ENCODE results near the gene FOXC2.

The FOXC2 gene

DNA sequence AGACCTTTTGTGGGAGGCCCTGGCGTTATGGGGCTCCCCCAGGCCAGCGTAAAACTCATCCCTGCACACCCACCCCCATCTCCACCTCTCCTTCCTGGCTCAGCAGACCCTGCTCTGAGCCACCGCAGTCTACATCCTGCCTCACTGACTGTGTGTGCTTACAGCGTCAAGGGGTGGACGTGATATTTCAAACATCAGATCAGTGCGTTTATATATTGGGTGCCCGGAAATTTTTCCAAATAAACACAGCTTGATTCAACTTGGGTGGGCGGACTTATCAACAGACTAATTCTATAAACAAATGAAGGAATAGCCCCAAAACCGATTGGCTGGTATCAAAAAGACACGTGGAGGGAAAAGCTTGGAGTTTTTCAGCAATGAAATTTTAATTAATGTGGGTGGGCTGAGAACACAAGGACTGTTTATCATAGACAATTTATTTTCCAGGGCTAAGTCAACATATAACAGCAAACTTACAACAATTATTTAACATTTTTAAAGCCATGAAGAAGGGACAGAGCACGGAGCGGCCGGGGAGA is 11.5 kb downstream of the FOXC2 start, which contains the start of gene FOXL1:
FOXL1 (plus strand) TSS at position 489 of the 539 bp plus-strand sequence. CDS start 175 bp downstream, outside the sequence.
- TF ChIP-seq ZFX (IDR thresholded peaks at IDR 0.05; ENCODE audit: borderline replicate concordance), result no peak
- TF ChIP-seq, protein P1, sequence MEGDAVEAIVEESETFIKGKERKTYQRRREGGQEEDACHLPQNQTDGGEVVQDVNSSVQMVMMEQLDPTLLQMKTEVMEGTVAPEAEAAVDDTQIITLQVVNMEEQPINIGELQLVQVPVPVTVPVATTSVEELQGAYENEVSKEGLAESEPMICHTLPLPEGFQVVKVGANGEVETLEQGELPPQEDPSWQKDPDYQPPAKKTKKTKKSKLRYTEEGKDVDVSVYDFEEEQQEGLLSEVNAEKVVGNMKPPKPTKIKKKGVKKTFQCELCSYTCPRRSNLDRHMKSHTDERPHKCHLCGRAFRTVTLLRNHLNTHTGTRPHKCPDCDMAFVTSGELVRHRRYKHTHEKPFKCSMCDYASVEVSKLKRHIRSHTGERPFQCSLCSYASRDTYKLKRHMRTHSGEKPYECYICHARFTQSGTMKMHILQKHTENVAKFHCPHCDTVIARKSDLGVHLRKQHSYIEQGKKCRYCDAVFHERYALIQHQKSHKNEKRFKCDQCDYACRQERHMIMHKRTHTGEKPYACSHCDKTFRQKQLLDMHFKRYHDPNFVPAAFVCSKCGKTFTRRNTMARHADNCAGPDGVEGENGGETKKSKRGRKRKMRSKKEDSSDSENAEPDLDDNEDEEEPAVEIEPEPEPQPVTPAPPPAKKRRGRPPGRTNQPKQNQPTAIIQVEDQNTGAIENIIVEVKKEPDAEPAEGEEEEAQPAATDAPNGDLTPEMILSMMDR (IDR thresholded peaks at IDR 0.05), result no peak
- H3K27ac ChIP-seq, result no peak within 1 kb of the TSS

- TF ChIP-seq ZFX (IDR thresholded peaks at IDR 0.05; ENCODE audit: borderline replicate concordance), result no peak
- TF ChIP-seq, protein P1 (IDR thresholded peaks at IDR 0.05), result no peak
- H3K27ac ChIP-seq, result no peak overlapping the region
These were observed 12.1 kb downstream of the FOXC2 start for GRCh38 chr16:86578611-86579267.

DNA sequence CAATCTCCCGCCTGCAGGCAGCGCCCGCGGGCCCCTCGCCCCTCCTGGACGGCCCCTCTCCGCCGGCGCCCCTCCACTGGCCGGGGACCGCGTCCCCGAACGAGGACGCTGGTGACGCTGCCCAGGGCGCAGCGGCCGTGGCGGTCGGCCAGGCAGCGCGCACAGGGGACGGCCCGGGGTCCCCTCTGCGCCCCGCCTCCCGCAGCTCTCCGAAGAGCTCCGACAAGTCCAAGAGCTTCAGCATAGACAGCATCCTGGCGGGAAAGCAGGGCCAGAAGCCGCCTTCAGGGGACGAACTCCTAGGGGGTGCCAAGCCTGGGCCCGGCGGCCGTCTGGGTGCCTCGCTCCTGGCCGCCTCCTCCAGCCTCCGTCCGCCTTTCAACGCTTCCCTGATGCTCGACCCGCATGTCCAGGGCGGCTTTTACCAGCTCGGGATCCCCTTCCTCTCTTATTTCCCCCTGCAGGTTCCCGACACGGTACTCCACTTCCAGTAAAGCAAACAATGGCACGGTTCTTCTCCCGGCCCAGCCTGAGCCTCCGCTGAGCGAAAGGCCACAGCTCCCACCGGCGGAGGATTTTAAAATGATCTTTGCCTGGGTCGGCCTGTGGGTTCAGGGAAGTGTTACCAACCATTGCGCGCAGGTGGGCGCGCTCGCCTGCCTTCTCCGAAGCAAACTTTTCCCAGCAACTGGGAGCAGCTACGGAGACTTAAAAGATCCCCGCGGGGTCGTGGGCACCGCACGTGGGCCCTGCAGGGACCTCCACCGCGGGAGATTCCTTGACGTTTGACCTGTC is 12.8 kb downstream of the FOXC2 start:
- TF ChIP-seq ZFX (IDR thresholded peaks at IDR 0.05; ENCODE audit: borderline replicate concordance), result no peak
- TF ChIP-seq, protein P1 (IDR thresholded peaks at IDR 0.05), result no peak
- H3K27ac ChIP-seq, result no peak overlapping the region

DNA sequence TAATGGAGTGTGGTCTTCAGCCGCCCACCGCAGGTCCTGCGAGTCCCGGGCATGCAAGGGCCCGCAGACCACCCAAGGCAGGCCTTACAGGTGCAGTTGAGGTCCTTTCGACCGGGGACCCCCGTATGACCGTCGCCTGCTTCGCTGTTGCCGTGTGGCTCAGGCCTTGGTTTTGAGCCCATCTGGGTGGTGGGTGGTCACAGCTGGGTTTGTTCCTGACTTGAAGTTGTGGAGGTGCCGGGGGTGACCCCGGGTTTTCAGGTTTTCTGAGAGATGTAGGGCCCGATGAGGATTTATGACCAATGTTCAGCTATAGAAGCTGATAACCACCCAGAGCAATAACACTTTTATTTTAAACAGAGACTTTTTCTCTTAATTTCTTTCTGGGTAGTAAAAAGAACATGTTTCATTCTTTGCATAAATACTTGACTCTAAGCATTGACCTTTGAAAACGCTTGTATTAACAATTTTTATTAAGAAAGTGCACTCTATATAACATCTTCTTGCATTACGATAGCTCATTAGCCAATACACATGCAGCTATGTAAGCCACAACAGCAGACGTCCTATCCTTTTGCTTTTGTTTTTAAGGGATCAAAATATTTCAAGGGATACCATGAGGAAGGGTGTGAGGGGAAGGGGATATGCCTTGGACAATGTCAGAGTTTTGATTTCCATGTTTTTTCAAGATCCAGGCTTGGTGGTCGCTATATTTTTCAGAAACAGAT is 13.6 kb downstream of the FOXC2 start:
- TF ChIP-seq ZFX (IDR thresholded peaks at IDR 0.05; ENCODE audit: borderline replicate concordance), result no peak
- TF ChIP-seq, protein P1 (IDR thresholded peaks at IDR 0.05), result no peak
- no peak overlapping the region for H3K27ac ChIP-seq

DNA sequence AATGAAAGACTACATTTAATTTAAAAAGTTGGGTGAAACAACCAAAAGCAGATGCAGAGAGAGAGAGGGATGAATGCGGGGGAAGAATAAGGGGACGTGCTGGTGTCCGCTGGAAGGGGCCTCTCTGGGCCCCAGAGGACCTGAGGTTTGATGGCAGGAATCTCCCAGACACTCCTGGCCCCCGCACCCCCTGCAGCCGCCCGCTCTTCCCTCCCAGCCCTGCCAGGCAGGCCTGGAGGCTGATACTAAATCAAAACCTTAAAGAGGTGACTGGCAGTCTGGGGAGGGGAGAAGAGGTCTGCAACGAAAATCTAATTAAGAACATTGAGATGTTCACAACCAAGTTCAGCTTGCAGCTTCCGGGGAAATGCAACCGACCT is 14.2 kb downstream of the FOXC2 start:
- TF ChIP-seq, protein P1 (IDR thresholded peaks at IDR 0.05), result no peak
- TF ChIP-seq ZFX (IDR thresholded peaks at IDR 0.05; ENCODE audit: borderline replicate concordance), result no peak
- H3K27ac ChIP-seq, result no peak overlapping the region

DNA sequence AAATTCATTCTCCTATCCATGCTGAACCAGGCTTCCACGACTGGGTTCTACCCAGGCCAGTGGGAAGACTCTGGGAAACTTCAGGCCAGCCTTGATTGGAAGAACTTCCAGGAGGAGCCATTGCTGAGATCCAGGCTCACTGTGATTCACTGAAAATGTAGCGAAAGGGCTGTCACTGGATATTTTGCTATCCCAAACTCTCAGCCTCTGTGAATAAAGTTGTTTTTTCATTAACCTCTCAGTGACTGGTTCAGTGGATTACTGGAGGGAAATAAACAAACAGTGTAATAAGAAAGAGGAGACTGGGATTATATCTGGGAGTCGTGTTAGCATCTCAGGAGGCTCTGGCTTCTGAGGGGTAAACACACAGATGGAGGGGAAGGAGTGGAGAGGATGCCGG is 14.8 kb downstream of the FOXC2 start:
- H3K27ac ChIP-seq, result no peak overlapping the region
- TF ChIP-seq, protein P1 (IDR thresholded peaks at IDR 0.05), result no peak
- no peak for TF ChIP-seq ZFX (IDR thresholded peaks at IDR 0.05; ENCODE audit: borderline replicate concordance)
